Ovary (tissue), 9 donors: ENCODE data around the gene HDDC2. TPM values are rescaled to one million over a fixed set of nuclear protein-coding genes. Genes with fewer than 3 reads are reported as not detected.

Experiments
- DNase-seq, 5 donors: peaks; one replicate each; pipeline ENCODE4 v3.0.0-alpha.2; 2019 to 2020
- H3K27ac ChIP-seq, 2 donors: fragments of 200-600 bp; one replicate each; pipeline versions ENCODE4 v1.5.1 to v1.8.0; 2019 to 2022
- H3K27me3 ChIP-seq: fragments of 200-600 bp; one replicate; pipeline ENCODE4 v1.8.0; 2022
- H3K36me3 ChIP-seq: fragments of 200-600 bp; sonication (generic); one replicate; pipeline ENCODE4 v1.5.1; 2019
- H3K4me1 ChIP-seq: one replicate; pipeline ENCODE4 v1.8.1; 2013; ENCODE audit warnings: mild to moderate bottlenecking, moderate library complexity; ENCODE audit not compliant: insufficient read depth
- H3K4me3 ChIP-seq: fragments of 200-600 bp; sonication (generic); one replicate; pipeline ENCODE4 v1.5.1; 2017
- H3K9me3 ChIP-seq, 2 donors: fragments of 200-600 bp in 1 of 2; sonication (generic) in 1 of 2; one replicate each; pipeline versions ENCODE4 v1.5.1 to v1.8.1; 2013 to 2019; ENCODE audit warnings: mild to moderate bottlenecking in 1 of 2, moderate library complexity in 1 of 2
- CTCF ChIP-seq, 3 donors: fragments of 450-650 bp in 2 of 3; fragments of 200-600 bp in 1 of 3; IDR thresholded peaks; one replicate each; pipeline versions ENCODE4 v1.5.1 to v1.8.0; 2016 to 2022; ENCODE audit warnings: antibody characterized with exemption in 3 of 3, mild to moderate bottlenecking in 1 of 3
- EP300 ChIP-seq: sonication (generic); formaldehyde crosslinking; IDR thresholded peaks from one replicate; pipeline ENCODE4 v1.6.1; 2017; ENCODE audit warnings: antibody characterized with exemption
- POLR2A ChIP-seq: fragments of 450-650 bp; IDR thresholded peaks from one replicate; pipeline ENCODE4 v1.6.1; 2017; ENCODE audit warnings: antibody characterized with exemption, mild to moderate bottlenecking, moderate library complexity
- WGBS, 3 donors: extraction: QIAGEN DNeasy Blood & Tissue Kit in 1 of 3; methylation state at CpG; one replicate each; pipeline versions ENCODE4 v1.1.5 to v1.1.7; 2013 to 2017; 5-methylcytosine and 5-hydroxymethylcytosine counted together
- intact Hi-C, 4 donors: fragments of 100-400 bp; cut with DNase I; formaldehyde crosslinking; loops; one replicate each; pipeline versions ENCODE4 v1.11.0 to v1.15.1; 2022 to 2023
- polyA plus RNA-seq, 2 donors: library from polyadenylated mRNA; stranded (reverse); fragments of 200-250 nt in 1 of 2; fragments of 350-450 nt in 1 of 2; fragmentation: Illumina TruSeq in 1 of 2; extraction: RNeasy Lipid Tissue Mini Kit (QIAGEN cat#74804) in 1 of 2; gene quantifications; one replicate each; pipeline ENCODE4 v1.2.3, GENCODE V29; 2013 to 2014
- total RNA-seq, 7 donors: library from RNA; depleted of rRNA in 2 of 7; stranded (reverse); fragments of >200 nt in 2 of 7; fragmentation: NEBNext Ultra II Directional in 3 of 7; extraction: Animal tissue kit (Norgen Biotek cat#: 25700) in 3 of 7; gene quantifications; one replicate each; pipeline versions ENCODE4 v1.1.0 to v1.2.4, GENCODE V29; 2016 to 2023
- donor health status: DM: no; HTN: no; CAD: no; lungs with moderate emphysema.
- donor health status: DM: no; HTN: no; CAD: no.
- donor health status: Bipolar disorder and iron deficiency.
- donor health status: DM: yes; HTN: yes; CAD: no.
- donor health status: DM: no; HTN: no; CAD: no.
- donor health status: DM: yes; HTN: yes; CAD: no.

Gene HDDC2
- total and polyA plus RNA-seq, 9 donors: 31.4 to 80.6 (median 64.0) TPM

GRCh38 chr6:125279961-125280360, 21.8 kb downstream of the HDDC2 start:
- H3K4me1 ChIP-seq: no peaks in the 10 kb centered on the region
- no peak overlapping the region for H3K4me3 ChIP-seq
- WGBS, 3 donors: 94 to 98% (median 95%) methylated on average over 7 of the region's 7 CpGs
- H3K36me3 ChIP-seq: no peaks in the 10 kb centered on the region
- H3K9me3 ChIP-seq: peaks cover 0 to 4% of the 10 kb centered on the region in 2 donors
- no peak for TF ChIP-seq EP300
- no peak for TF ChIP-seq POLR2A
- TF ChIP-seq CTCF (IDR thresholded peaks at IDR 0.05): no peak
- H3K27me3 ChIP-seq: no peaks in the 10 kb centered on the region
- no peak overlapping the region for H3K27ac ChIP-seq
- no peak for DNase-seq
- intact Hi-C loops: no loop called here

GRCh38 chr6:125277838-125278237, 23.9 kb downstream of the HDDC2 start:
- Histone ChIP-seq H3K4me1 (no peaks in the 10 kb centered on the region), H3K27ac (no peak overlapping the region), H3K27me3 (no peaks in the 10 kb centered on the region), H3K9me3 (peaks cover 0 to 4% of the 10 kb centered on the region in 2 donors), H3K36me3 (no peaks in the 10 kb centered on the region), H3K4me3 (no peak overlapping the region)
- intact Hi-C loops: no loop called here
- 95 to 99% (median 96%) methylated on average over 1 of the region's 1 CpG for WGBS, 3 donors
- no peak for DNase-seq
- TF ChIP-seq EP300: no peak
- TF ChIP-seq CTCF (IDR thresholded peaks at IDR 0.05): no peak
- TF ChIP-seq POLR2A: no peak

GRCh38 chr6:125275779-125276178, 26.0 kb downstream of the HDDC2 start:
- Histone ChIP-seq H3K36me3 (no peaks in the 10 kb centered on the region), H3K27ac (no peak overlapping the region), H3K4me3 (no peak overlapping the region), H3K9me3 (peaks cover 0 to 4% of the 10 kb centered on the region in 2 donors), H3K4me1 (no peaks in the 10 kb centered on the region), H3K27me3 (no peaks in the 10 kb centered on the region)
- no peak for TF ChIP-seq EP300
- intact Hi-C loops: no loop called here
- 96 to 98% (median 97%) methylated on average over 3 of the region's 3 CpGs for whole genome bisulfite sequencing, 3 donors
- DNase-seq: no peak

- TF ChIP-seq POLR2A (no peak), EP300 (no peak), CTCF (IDR thresholded peaks at IDR 0.05) (no peak)
- H3K4me3 ChIP-seq: no peak overlapping the region
- H3K27ac ChIP-seq: no peak overlapping the region
- H3K9me3 ChIP-seq: no peaks in the 10 kb centered on the region
- H3K27me3 ChIP-seq: no peaks in the 10 kb centered on the region
- intact Hi-C loops: no loop called here
- H3K36me3 ChIP-seq: no peaks in the 10 kb centered on the region
- H3K4me1 ChIP-seq: no peaks in the 10 kb centered on the region
- DNase-seq: no peak
- 76 to 87% (median 86%) methylated on average over 3 of the region's 3 CpGs for WGBS, 3 donors
Measured at GRCh38 chr6:125274935-125275334, 26.8 kb downstream of the HDDC2 start.

- Histone ChIP-seq H3K4me1 (no peaks in the 10 kb centered on the region), H3K27me3 (no peaks in the 10 kb centered on the region), H3K4me3 (no peak overlapping the region), H3K36me3 (no peaks in the 10 kb centered on the region), H3K27ac (no peak overlapping the region), H3K9me3 (no peaks in the 10 kb centered on the region)
- no peak for TF ChIP-seq EP300
- TF ChIP-seq POLR2A: no peak
- no peak for TF ChIP-seq CTCF (IDR thresholded peaks at IDR 0.05)
- no peak for DNase-seq
- intact Hi-C loops: no loop called here
- WGBS, 3 donors: 92 to 95% (median 94%) methylated on average over 7 of the region's 7 CpGs
Measured at GRCh38 chr6:125273965-125274364, 27.8 kb downstream of the HDDC2 start.
